K562 (cell line): Measurements from ENCODE around the gene LCE2D.

Source experiments
- ETV5 ChIP-seq: sonication (generic); formaldehyde crosslinking; IDR thresholded peaks from 2 replicates; pipeline ENCODE4 v1.4.0; 2020; ENCODE audit warnings: low read depth, mild to moderate bottlenecking, missing genetic modification reagents
- MED1 ChIP-seq: sonication (generic); formaldehyde crosslinking; IDR thresholded peaks from 2 replicates; pipeline ENCODE4 v1.8.1; 2023; ENCODE audit warnings: missing genetic modification reagents, borderline replicate concordance
- NFE2L1 ChIP-seq: fragments of 450-650 bp; IDR thresholded peaks from 2 replicates; pipeline ENCODE4 v1.6.1; 2016; ENCODE audit warnings: missing genetic modification characterization, low read depth, mild to moderate bottlenecking, missing compliant biosample characterization, moderate library complexity, borderline replicate concordance
- POLR2H ChIP-seq: IDR thresholded peaks from 2 replicates; pipeline ENCODE4 v1.6.1; 2016; ENCODE audit warnings: missing genetic modification characterization, low read depth, mild to moderate bottlenecking, control low read depth, missing compliant biosample characterization, moderate library complexity
- SMC3 ChIP-seq: conservative IDR thresholded peaks from 2 replicates; pipeline ENCODE4 v1.6.1; 2011; ENCODE audit warnings: low read depth, low read length, improper control_type of control experiment; ENCODE audit not compliant: insufficient read depth
- TF ChIP-seq, protein P1 (sequence below): fragments of 200-800 bp; sonication (Bioruptor generic); IDR thresholded peaks from 2 replicates; pipeline ENCODE4 v1.6.1; 2016; ENCODE audit warnings: missing genetic modification characterization, missing compliant biosample characterization
- TF ChIP-seq, protein P2 (sequence below): fragments of 250-450 bp; sonication (Bioruptor Pico); IDR thresholded peaks from 2 replicates; pipeline ENCODE4 v1.6.1; 2021; ENCODE audit warnings: mild to moderate bottlenecking
- TF ChIP-seq, protein P3 (sequence below): IDR thresholded peaks from 2 replicates; pipeline ENCODE4 v1.6.1; 2016; ENCODE audit warnings: missing genetic modification characterization, missing compliant biosample characterization
- TF ChIP-seq, protein P4 (sequence below): sonication (generic); formaldehyde crosslinking; IDR thresholded peaks from 2 replicates; pipeline ENCODE4 v1.9.0; 2022; ENCODE audit warnings: mild to moderate bottlenecking, missing genetic modification reagents

DNA sequence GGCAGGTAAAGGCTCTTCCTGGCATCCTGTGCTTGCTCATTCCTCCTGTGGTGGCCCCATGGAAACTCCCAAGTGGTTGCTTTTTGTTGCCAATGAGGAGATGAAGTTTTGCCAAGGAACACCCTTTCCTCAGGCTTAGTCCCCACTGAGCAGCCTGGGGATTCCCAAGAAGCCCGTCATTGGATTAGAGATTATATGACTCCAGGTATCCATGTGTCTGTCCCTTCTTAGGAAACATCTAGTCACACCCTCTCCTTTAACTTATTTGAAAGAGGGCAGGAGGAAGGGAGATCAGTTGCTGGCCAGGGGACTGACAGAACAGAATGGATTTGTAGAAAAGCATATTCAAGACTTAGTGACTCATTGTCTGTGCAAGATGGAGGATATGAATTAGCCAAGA lies 36.4 kb upstream of the LCE2D start:
- TF ChIP-seq POLR2H (tag) (no peak), SMC3 (no peak), ETV5 (CRISPR knock-in tag) (no peak), NFE2L1 (no peak), MED1 (no peak)
- TF ChIP-seq, protein P1, sequence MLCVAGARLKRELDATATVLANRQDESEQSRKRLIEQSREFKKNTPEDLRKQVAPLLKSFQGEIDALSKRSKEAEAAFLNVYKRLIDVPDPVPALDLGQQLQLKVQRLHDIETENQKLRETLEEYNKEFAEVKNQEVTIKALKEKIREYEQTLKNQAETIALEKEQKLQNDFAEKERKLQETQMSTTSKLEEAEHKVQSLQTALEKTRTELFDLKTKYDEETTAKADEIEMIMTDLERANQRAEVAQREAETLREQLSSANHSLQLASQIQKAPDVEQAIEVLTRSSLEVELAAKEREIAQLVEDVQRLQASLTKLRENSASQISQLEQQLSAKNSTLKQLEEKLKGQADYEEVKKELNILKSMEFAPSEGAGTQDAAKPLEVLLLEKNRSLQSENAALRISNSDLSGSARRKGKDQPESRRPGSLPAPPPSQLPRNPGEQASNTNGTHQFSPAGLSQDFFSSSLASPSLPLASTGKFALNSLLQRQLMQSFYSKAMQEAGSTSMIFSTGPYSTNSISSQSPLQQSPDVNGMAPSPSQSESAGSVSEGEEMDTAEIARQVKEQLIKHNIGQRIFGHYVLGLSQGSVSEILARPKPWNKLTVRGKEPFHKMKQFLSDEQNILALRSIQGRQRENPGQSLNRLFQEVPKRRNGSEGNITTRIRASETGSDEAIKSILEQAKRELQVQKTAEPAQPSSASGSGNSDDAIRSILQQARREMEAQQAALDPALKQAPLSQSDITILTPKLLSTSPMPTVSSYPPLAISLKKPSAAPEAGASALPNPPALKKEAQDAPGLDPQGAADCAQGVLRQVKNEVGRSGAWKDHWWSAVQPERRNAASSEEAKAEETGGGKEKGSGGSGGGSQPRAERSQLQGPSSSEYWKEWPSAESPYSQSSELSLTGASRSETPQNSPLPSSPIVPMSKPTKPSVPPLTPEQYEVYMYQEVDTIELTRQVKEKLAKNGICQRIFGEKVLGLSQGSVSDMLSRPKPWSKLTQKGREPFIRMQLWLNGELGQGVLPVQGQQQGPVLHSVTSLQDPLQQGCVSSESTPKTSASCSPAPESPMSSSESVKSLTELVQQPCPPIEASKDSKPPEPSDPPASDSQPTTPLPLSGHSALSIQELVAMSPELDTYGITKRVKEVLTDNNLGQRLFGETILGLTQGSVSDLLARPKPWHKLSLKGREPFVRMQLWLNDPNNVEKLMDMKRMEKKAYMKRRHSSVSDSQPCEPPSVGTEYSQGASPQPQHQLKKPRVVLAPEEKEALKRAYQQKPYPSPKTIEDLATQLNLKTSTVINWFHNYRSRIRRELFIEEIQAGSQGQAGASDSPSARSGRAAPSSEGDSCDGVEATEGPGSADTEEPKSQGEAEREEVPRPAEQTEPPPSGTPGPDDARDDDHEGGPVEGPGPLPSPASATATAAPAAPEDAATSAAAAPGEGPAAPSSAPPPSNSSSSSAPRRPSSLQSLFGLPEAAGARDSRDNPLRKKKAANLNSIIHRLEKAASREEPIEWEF (CRISPR knock-in tag): no peak
- TF ChIP-seq, protein P2, sequence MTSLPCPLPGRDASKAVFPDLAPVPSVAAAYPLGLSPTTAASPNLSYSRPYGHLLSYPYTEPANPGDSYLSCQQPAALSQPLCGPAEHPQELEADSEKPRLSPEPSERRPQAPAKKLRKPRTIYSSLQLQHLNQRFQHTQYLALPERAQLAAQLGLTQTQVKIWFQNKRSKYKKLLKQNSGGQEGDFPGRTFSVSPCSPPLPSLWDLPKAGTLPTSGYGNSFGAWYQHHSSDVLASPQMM (CRISPR knock-in tag): no peak
- TF ChIP-seq, protein P3, sequence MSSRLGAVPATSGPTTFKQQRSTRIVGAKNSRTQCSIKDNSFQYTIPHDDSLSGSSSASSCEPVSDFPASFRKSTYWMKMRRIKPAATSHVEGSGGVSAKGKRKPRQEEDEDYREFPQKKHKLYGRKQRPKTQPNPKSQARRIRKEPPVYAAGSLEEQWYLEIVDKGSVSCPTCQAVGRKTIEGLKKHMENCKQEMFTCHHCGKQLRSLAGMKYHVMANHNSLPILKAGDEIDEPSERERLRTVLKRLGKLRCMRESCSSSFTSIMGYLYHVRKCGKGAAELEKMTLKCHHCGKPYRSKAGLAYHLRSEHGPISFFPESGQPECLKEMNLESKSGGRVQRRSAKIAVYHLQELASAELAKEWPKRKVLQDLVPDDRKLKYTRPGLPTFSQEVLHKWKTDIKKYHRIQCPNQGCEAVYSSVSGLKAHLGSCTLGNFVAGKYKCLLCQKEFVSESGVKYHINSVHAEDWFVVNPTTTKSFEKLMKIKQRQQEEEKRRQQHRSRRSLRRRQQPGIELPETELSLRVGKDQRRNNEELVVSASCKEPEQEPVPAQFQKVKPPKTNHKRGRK (tag): no peak
- TF ChIP-seq, protein P4, sequence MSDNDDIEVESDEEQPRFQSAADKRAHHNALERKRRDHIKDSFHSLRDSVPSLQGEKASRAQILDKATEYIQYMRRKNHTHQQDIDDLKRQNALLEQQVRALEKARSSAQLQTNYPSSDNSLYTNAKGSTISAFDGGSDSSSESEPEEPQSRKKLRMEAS: no peak
